Testis (tissue), 2 donors: Measurements from ENCODE around the gene RIPOR3.

ENCODE experiments used
- CTCF ChIP-seq, 3 experiments: fragments of 450-650 bp in 2 of 3; fragments of 200-600 bp in 1 of 3; sonication (generic) in 1 of 3; IDR thresholded peaks; one replicate each; pipeline ENCODE4 v1.5.1; 2016 to 2019; ENCODE audit warnings: antibody characterized with exemption in 3 of 3, mild to moderate bottlenecking in 2 of 3, moderate library complexity in 1 of 3
- POLR2A ChIP-seq: fragments of 450-650 bp; IDR thresholded peaks from one replicate; pipeline ENCODE4 v1.6.1; 2017; ENCODE audit warnings: antibody characterized with exemption, mild to moderate bottlenecking, moderate library complexity

DNA sequence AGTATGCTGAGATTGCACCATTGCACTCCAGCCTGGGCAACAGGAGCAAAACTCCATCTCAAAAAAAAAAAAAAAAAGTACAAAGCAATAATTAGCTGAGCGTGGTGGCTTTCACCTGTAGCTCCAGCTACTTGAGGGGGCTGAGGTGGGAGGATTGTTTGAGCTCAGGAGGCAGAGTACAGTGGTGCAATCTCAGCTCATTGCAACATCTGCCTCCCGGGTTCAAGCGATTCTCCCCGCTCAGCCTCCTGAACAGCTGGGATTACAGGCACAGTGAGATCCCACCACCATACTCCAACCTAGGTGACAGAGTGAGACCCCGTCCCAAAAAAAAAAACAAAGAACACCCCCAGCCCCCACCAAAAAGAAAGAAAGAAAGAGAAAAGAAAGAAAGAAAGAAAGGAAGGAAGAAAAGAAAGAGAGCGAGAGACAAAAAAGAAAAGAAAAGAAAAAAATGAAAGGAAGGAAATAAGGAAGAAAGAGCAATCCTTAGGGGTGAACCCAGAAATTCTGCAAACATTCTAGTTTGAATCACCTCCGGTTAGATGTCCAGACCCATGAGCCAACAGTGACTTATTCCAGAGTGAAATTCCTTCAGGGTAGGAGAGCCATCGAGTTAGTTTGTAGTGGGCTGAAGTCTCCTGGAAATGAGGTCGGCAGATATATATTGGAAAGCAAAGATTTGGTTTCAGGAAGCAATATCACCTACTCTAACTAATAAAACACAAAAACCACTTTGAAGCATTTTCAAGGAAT lies 3.2 kb upstream of the RIPOR3 start:
- no peak for TF ChIP-seq CTCF (IDR thresholded peaks at IDR 0.05)
- no peak for TF ChIP-seq POLR2A
